DOHH2 (cell line): Measurements from ENCODE around the gene ACTN4.

Experiments used
- H3F3A ChIP-seq: fragments of 200-600 bp; sonication (generic), shearing (Covaris generic); 2 replicates; pipeline ENCODE4 v1.6.0; 2016; ENCODE audit warnings: antibody characterized with exemption, mild to moderate bottlenecking; ENCODE audit not compliant: control insufficient read depth, insufficient read depth
- H3K27ac ChIP-seq: fragments of 200-600 bp; sonication (generic); 2 replicates; pipeline ENCODE4 v1.5.1; 2014; ENCODE audit warnings: low read depth, mild to moderate bottlenecking, low read length, moderate library complexity
- H3K27me3 ChIP-seq: fragments of 200-600 bp; sonication (generic); 2 replicates; pipeline ENCODE4 v1.6.1; 2014; ENCODE audit warnings: mild to moderate bottlenecking, low read length, mixed read lengths; ENCODE audit not compliant: control insufficient read depth
- H3K36me3 ChIP-seq: fragments of 200-600 bp; sonication (generic); 2 replicates; pipeline ENCODE4 v1.6.1; 2014; ENCODE audit warnings: mild to moderate bottlenecking, low read length, moderate library complexity, mixed read lengths; ENCODE audit not compliant: control insufficient read depth
- H3K4me1 ChIP-seq: fragments of 200-600 bp; sonication (generic); 2 replicates; pipeline ENCODE4 v1.6.1; 2014; ENCODE audit warnings: mild to moderate bottlenecking, low read length, mixed read lengths; ENCODE audit not compliant: control insufficient read depth
- H3K4me2 ChIP-seq: fragments of 200-600 bp; sonication (generic); 2 replicates; pipeline ENCODE4 v1.6.0; 2014; ENCODE audit warnings: mild to moderate bottlenecking, low read length, moderate library complexity
- H3K4me3 ChIP-seq: fragments of 200-600 bp; sonication (generic); 2 replicates; pipeline ENCODE4 v1.5.1; 2014; ENCODE audit warnings: mild to moderate bottlenecking, low read length, mixed read lengths
- H3K79me2 ChIP-seq: fragments of 200-600 bp; sonication (generic); 2 replicates; pipeline ENCODE4 v1.6.1; 2014; ENCODE audit warnings: mild to moderate bottlenecking, low read length, mixed read lengths; ENCODE audit not compliant: control insufficient read depth
- H3K9me2 ChIP-seq: fragments of 200-600 bp; sonication (generic); replicated peaks from 2 replicates; pipeline ENCODE4 v1.6.1; 2014; ENCODE audit warnings: mild to moderate bottlenecking, low read length, mixed read lengths; ENCODE audit not compliant: control insufficient read depth
- H3K9me3 ChIP-seq: fragments of 200-600 bp; sonication (generic); 2 replicates; pipeline ENCODE4 v1.6.1; 2014; ENCODE audit warnings: antibody characterized with exemption, low read length, mixed read lengths; ENCODE audit not compliant: control insufficient read depth, insufficient read depth
- H4K20me1 ChIP-seq: fragments of 200-600 bp; sonication (generic); 2 replicates; pipeline ENCODE4 v1.6.0; 2014; ENCODE audit warnings: low read depth, mild to moderate bottlenecking, antibody characterized with exemption, low read length, moderate library complexity; ENCODE audit not compliant: control insufficient read depth, insufficient read depth
- CTCF ChIP-seq: fragments of 200-600 bp; sonication (generic); IDR thresholded peaks from one replicate; pipeline ENCODE4 v1.5.1; 2014; ENCODE audit warnings: antibody characterized with exemption, mild to moderate bottlenecking, low read depth, low read length; ENCODE audit not compliant: poor library complexity, severe bottlenecking
- EZH2phosphoT487 ChIP-seq: fragments of 200-600 bp; sonication (generic); IDR thresholded peaks from 2 replicates; pipeline ENCODE4 v1.6.1; 2017; ENCODE audit warnings: borderline replicate concordance, mild to moderate bottlenecking, antibody characterized with exemption, low read length, moderate library complexity, mixed read lengths

Gene ACTN4

GRCh38 chr19:38657633-38658222 is 10.3 kb downstream of the ACTN4 start:
- no peaks in the 10 kb centered on the region for H3K9me3 ChIP-seq
- H4K20me1 ChIP-seq = peaks cover 21% of the 10 kb centered on the region; the same call in 1 of the 2 replicates
- TF ChIP-seq CTCF (no peak), EZH2phosphoT487 (no peak)
- H3F3A ChIP-seq = no peaks in the 10 kb centered on the region
- no peak overlapping the region for H3K27ac ChIP-seq
- H3K4me3 ChIP-seq = no peak overlapping the region
- H3K9me2 ChIP-seq = no peaks in the 10 kb centered on the region
- H3K79me2 ChIP-seq = peaks cover 97% of the 10 kb centered on the region
- H3K4me2 ChIP-seq = no peak overlapping the region
- no peaks in the 10 kb centered on the region for H3K27me3 ChIP-seq
- peaks cover 38% of the 10 kb centered on the region for H3K36me3 ChIP-seq
- H3K4me1 ChIP-seq = peaks cover 16% of the 10 kb centered on the region

- peaks cover 37% of the 10 kb centered on the region for H3K36me3 ChIP-seq
- H3F3A ChIP-seq = no peaks in the 10 kb centered on the region
- no peak overlapping the region for H3K27ac ChIP-seq
- no peak overlapping the region for H3K4me3 ChIP-seq
- H4K20me1 ChIP-seq = peaks cover 21% of the 10 kb centered on the region; the same call in 1 of the 2 replicates
- H3K27me3 ChIP-seq = no peaks in the 10 kb centered on the region
- TF ChIP-seq EZH2phosphoT487 (no peak), CTCF (no peak)
- H3K4me2 ChIP-seq = no peak overlapping the region
- peaks cover 23% of the 10 kb centered on the region for H3K4me1 ChIP-seq
- no peaks in the 10 kb centered on the region for H3K9me2 ChIP-seq
- peaks cover 97% of the 10 kb centered on the region for H3K79me2 ChIP-seq
- no peaks in the 10 kb centered on the region for H3K9me3 ChIP-seq
These were observed 11.2 kb downstream of the ACTN4 start for GRCh38 chr19:38658462-38659306.

- no peaks in the 10 kb centered on the region for H3K27me3 ChIP-seq
- H3K79me2 ChIP-seq = peaks cover 97% of the 10 kb centered on the region
- no peak overlapping the region for H3K4me3 ChIP-seq
- H3K4me1 ChIP-seq = peaks cover 32% of the 10 kb centered on the region
- H3K27ac ChIP-seq = no peak overlapping the region
- H3K9me3 ChIP-seq = no peaks in the 10 kb centered on the region
- peaks cover 28% of the 10 kb centered on the region for H3K36me3 ChIP-seq
- H3K4me2 ChIP-seq = no peak overlapping the region
- TF ChIP-seq CTCF = no peak
- TF ChIP-seq EZH2phosphoT487 = no peak
- H3K9me2 ChIP-seq = no peaks in the 10 kb centered on the region
- H3F3A ChIP-seq = no peaks in the 10 kb centered on the region
- peaks cover 30% of the 10 kb centered on the region for H4K20me1 ChIP-seq
These were observed 13.3 kb downstream of the ACTN4 start for GRCh38 chr19:38660724-38661123.
